CD4-positive, alpha-beta T cell treated with Interleukin-4 for 1 hour (primary cell): ENCODE data around the gene ERG28.
"Not testable (repeated sequence)": the region's sequence is repeated elsewhere in the genome, so short reads cannot be mapped to it uniquely, and the experiment has no call there.

ENCODE experiments used
- DNase-seq, 2 donors: peaks; one replicate each; pipeline ENCODE4 v3.0.0-alpha.2; 2020 to 2022

Gene ERG28

GRCh38 chr14:75615200-75615599 lies 45.5 kb downstream of the ERG28 start:
- DNase-seq = peak; percentile 12 to 69

- DNase-seq = peak in 1 of 2 donors; percentile 47
Observed at GRCh38 chr14:75614179-75614578, 46.5 kb downstream of the ERG28 start.

- DNase-seq = no peak
Observed at GRCh38 chr14:75612157-75612556, 48.5 kb downstream of the ERG28 start.

GRCh38 chr14:75610834-75611233 lies 49.8 kb downstream of the ERG28 start:
- no peak for DNase-seq

- DNase-seq = peak in 1 of 2 donors; percentile 27
Observed at GRCh38 chr14:75609606-75610475, 50.8 kb downstream of the ERG28 start.

- no peak for DNase-seq
Observed at GRCh38 chr14:75609116-75609515, 51.6 kb downstream of the ERG28 start.

- no peak for DNase-seq
Observed at GRCh38 chr14:75607842-75608640, 52.6 kb downstream of the ERG28 start.

GRCh38 chr14:75607044-75607443 lies 53.6 kb downstream of the ERG28 start:
- no peak for DNase-seq

GRCh38 chr14:75605916-75606315 lies 54.8 kb downstream of the ERG28 start:
- no peak for DNase-seq

GRCh38 chr14:75604979-75605851 lies 55.5 kb downstream of the ERG28 start:
- peak in 1 of 2 donors; percentile 20 for DNase-seq

GRCh38 chr14:75602503-75602902 lies 58.2 kb downstream of the ERG28 start:
- DNase-seq = no peak

- DNase-seq = not testable (repeated sequence)
Observed at GRCh38 chr14:75601061-75601460, 59.6 kb downstream of the ERG28 start.

GRCh38 chr14:75600100-75600499 lies 60.6 kb downstream of the ERG28 start:
- DNase-seq = peak in 1 of 2 donors; percentile 16
